GM10266 (cell line): Measurements from ENCODE around the gene MATCAP1.

Source experiments
- DNase-seq: peaks from one replicate; pipeline ENCODE4 v3.0.0; 2012; ENCODE audit errors: extremely low spot score
- TF ChIP-seq, protein P1 (sequence below): IDR thresholded peaks from 2 replicates; pipeline ENCODE4 v1.5.1; 2012; ENCODE audit warnings: mild to moderate bottlenecking, low read depth; ENCODE audit not compliant: control insufficient read depth, insufficient read depth; ENCODE audit errors: missing control alignments

MATCAP1 gene

DNA sequence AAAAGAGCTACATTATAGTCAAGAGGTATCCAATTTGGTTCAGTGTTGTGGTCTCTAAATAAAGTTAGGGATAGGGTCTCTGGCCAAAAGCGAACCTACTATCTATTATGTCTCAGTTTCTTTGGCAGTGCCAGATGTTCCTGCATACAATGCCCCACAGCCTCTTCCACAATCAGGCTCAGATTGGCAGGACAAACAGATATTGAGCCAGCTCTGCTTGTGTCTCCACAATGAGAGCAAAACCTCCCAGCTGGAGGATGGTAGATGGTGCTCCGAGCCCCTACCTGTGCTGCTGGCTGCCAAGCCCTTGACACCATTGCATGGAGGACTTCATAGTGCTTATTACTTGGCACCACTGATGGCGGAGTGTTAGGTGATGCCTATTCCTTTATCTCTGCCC is 54.3 kb downstream of the MATCAP1 start:
- DNase-seq, result no peak
- TF ChIP-seq, protein P1, sequence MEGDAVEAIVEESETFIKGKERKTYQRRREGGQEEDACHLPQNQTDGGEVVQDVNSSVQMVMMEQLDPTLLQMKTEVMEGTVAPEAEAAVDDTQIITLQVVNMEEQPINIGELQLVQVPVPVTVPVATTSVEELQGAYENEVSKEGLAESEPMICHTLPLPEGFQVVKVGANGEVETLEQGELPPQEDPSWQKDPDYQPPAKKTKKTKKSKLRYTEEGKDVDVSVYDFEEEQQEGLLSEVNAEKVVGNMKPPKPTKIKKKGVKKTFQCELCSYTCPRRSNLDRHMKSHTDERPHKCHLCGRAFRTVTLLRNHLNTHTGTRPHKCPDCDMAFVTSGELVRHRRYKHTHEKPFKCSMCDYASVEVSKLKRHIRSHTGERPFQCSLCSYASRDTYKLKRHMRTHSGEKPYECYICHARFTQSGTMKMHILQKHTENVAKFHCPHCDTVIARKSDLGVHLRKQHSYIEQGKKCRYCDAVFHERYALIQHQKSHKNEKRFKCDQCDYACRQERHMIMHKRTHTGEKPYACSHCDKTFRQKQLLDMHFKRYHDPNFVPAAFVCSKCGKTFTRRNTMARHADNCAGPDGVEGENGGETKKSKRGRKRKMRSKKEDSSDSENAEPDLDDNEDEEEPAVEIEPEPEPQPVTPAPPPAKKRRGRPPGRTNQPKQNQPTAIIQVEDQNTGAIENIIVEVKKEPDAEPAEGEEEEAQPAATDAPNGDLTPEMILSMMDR, result no peak

DNA sequence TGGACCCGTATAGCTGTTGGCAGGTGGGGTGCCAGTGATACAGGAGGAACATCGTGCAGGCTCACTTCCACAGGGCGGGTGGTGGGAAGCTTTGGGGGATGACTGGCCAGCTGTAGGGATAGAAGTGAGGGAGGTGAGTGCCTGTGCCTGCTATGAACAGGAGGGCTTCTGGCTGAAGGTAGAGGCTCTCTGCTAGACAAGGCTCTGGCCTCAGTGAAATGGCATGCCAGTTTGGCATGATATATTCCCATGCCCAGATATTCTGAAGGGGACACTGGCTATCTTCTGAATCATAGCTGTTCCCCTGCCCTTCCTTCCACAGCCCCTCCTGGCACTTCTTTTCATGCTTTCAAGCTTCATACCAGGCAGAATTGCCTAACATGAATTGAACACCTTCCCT is 54.9 kb downstream of the MATCAP1 start:
- TF ChIP-seq, protein P1, result no peak

DNA sequence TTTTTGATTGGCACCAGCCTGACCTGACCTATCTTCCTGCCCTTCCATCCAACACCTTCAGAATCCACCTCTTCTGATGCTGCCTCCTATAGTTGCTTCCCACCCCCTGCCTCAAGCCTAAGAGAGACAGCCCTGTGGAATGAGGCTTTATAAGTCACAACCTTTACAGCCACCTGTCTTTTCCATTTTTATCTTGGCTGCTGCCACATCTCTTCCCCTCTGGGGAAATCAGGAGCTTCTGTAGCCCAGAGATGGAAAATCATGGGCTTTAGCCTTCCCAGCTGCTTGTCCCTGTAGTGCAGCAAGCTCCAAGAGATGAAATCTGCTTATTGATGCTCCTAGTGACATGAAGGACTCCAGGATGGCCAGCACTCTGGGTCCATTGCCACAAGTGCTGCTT is 55.3 kb downstream of the MATCAP1 start:
- TF ChIP-seq, protein P1, result no peak
- DNase-seq, result no peak

More for the DNA sequence above, 54.9 kb downstream of the MATCAP1 start:
- no peak for DNase-seq
